Testis (tissue), 3 donors: ENCODE results near the gene APRT. TPM values are rescaled to one million over a fixed set of nuclear protein-coding genes. Genes with fewer than 3 reads are reported as not detected.

Experiments
- DNase-seq: peaks from one replicate; pipeline ENCODE4 v3.0.0-alpha.2; 2019
- H3K27ac ChIP-seq, 2 donors: fragments of 200-600 bp; sonication (generic); one replicate each; pipeline ENCODE4 v1.5.1; 2019
- H3K27me3 ChIP-seq: fragments of 200-600 bp; sonication (generic); one replicate; pipeline ENCODE4 v1.5.1; 2019
- H3K36me3 ChIP-seq: fragments of 200-600 bp; sonication (generic); one replicate; pipeline ENCODE4 v1.5.1; 2017; ENCODE audit warnings: low read depth; ENCODE audit errors: missing control alignments
- H3K4me1 ChIP-seq: fragments of 200-600 bp; sonication (generic); one replicate; pipeline ENCODE4 v1.5.1; 2019
- H3K4me3 ChIP-seq, 2 donors: fragments of 200-600 bp; sonication (generic); one replicate each; pipeline ENCODE4 v1.5.1; 2017 to 2019
- H3K9me3 ChIP-seq: fragments of 200-600 bp; sonication (generic); one replicate; pipeline ENCODE4 v1.5.1; 2017
- CTCF ChIP-seq, 3 experiments: fragments of 450-650 bp in 2 of 3; fragments of 200-600 bp in 1 of 3; sonication (generic) in 1 of 3; IDR thresholded peaks; one replicate each; pipeline ENCODE4 v1.5.1; 2016 to 2019; ENCODE audit warnings: antibody characterized with exemption in 3 of 3, mild to moderate bottlenecking in 2 of 3, moderate library complexity in 1 of 3
- POLR2A ChIP-seq: fragments of 450-650 bp; IDR thresholded peaks from one replicate; pipeline ENCODE4 v1.6.1; 2017; ENCODE audit warnings: antibody characterized with exemption, mild to moderate bottlenecking, moderate library complexity
- WGBS, 2 donors: methylation state at CpG; one replicate each; pipeline ENCODE4 v1.1.5; 2018; 5-methylcytosine and 5-hydroxymethylcytosine counted together
- intact Hi-C: fragments of 100-400 bp; cut with DNase I; formaldehyde crosslinking; loops from one replicate; pipeline ENCODE4 v1.15.1; 2023; ENCODE audit warnings: low total_unique reads
- polyA plus RNA-seq: library from polyadenylated mRNA; stranded (reverse); fragments of 350-450 nt; fragmentation: Illumina TruSeq; extraction: RNeasy Lipid Tissue Mini Kit (QIAGEN cat#74804); gene quantifications from one replicate; pipeline ENCODE4 v1.2.3, GENCODE V29; 2014; ENCODE audit warnings: low read depth, low replicate concordance; ENCODE audit not compliant: insufficient read depth
- total RNA-seq, 2 donors: library from RNA; depleted of rRNA; stranded (reverse); fragments of >200 nt; gene quantifications; one replicate each; pipeline ENCODE4 v1.2.3, GENCODE V29; 2016

APRT gene
- total and polyA plus RNA-seq, 3 donors from 2014 or later, result 62.1 to 86.0 (median 82.1) TPM

DNA sequence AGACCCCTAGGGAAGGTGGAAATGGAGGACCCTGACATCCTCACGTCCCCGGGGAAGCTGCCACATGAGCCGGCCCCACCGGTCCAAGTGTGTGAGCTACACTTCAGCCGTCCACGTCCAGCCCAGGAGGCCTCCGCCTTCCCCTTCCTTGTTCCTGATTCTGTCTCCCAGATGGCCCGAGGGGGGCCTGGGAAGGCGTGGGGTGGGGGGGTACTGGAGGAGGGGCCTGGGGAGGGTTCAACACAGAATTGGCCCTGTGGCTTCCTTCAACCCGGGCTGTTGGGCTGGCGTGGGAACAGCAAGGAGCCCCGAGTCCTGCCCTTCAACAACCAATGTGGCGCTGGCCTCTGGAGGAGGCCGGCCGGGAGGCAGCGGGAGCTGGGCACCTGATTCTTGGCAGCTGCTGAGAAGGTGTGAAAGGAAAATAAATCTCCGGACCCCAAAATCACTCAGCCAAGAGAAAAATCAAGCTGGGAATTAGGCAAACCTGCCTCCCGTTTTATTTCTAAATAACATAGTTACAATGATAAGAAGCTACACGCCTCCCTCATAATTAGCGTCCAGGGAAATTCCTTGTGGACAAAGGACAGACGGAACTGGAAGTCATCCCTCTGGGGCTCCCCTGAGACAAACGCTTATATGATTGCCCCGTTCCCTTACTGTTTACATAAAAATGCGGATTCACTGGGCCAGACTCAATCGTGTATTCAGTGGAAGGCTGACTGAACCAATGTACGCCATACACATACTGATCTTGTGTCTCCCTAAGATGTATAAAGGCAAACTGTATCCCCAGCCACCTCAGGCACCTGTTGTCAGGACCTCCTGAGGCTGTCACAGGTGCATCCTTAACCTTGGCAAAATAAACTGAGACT is 1.8 kb upstream of the APRT start:
- H3K36me3 ChIP-seq, result no peaks in the 10 kb centered on the region
- H3K27ac ChIP-seq, result no peak overlapping the region
- peak overlapping the region in 1 of 2 donors; percentile 91 for H3K4me3 ChIP-seq
- TF ChIP-seq POLR2A (no peak), CTCF (IDR thresholded peaks at IDR 0.05) (no peak)
- 39 to 65% methylated on average over 22 to 26 of the region's 26 CpGs for WGBS, 2 donors
- no peaks in the 10 kb centered on the region for H3K27me3 ChIP-seq
- DNase-seq, result no peak
- intact Hi-C loops, result no loop called here
- no peaks in the 10 kb centered on the region for H3K9me3 ChIP-seq
- H3K4me1 ChIP-seq, result peaks cover 15% of the 10 kb centered on the region

- H3K4me3 ChIP-seq, result peak overlapping the region; percentile 83 to 91
- DNase-seq, result peak; percentile 64
- peak overlapping the region; percentile 82 to 92 for H3K27ac ChIP-seq
- intact Hi-C loops, result no loop called here
- no peaks in the 10 kb centered on the region for H3K27me3 ChIP-seq
- H3K9me3 ChIP-seq, result no peaks in the 10 kb centered on the region
- peaks cover 15% of the 10 kb centered on the region for H3K4me1 ChIP-seq
- TF ChIP-seq POLR2A (no peak), CTCF (IDR thresholded peaks at IDR 0.05) (no peak)
- no peaks in the 10 kb centered on the region for H3K36me3 ChIP-seq
- WGBS, 2 donors, result 35 to 36% methylated on average over 20 to 36 of the region's 37 CpGs
Observed at GRCh38 chr16:88812513-88813268, 963 bp upstream of the APRT start.

- 6 to 7% methylated on average over 3 to 38 of the region's 65 CpGs for WGBS, 2 donors
Observed at GRCh38 chr16:88810912-88811768, 588 bp downstream of the APRT start.

More at GRCh38 chr16:88810912-88811768, 588 bp downstream of the APRT start:
- no peak for TF ChIP-seq CTCF (IDR thresholded peaks at IDR 0.05)
- peak; percentile 34 for TF ChIP-seq POLR2A
- Histone ChIP-seq H3K9me3 (no peaks in the 10 kb centered on the region), H3K27ac (peak overlapping the region; percentile 82 to 92), H3K36me3 (no peaks in the 10 kb centered on the region), H3K4me1 (peaks cover 28% of the 10 kb centered on the region), H3K4me3 (peak overlapping the region; percentile 83 to 91), H3K27me3 (no peaks in the 10 kb centered on the region)
- DNase-seq, result peak; percentile 87
- intact Hi-C loops, result no loop called here
